Activated CD4-positive, alpha-beta T cell treated with anti-CD3 and anti-CD28 coated beads for 48 hours (primary cell): ENCODE data around the gene IRF2BP1.
"Not testable (repeated sequence)": the region's sequence is repeated elsewhere in the genome, so short reads cannot be mapped to it uniquely, and the experiment has no call there.

ENCODE experiments used
- DNase-seq: peaks from one replicate; pipeline ENCODE4 v3.0.0-alpha.2; 2020

IRF2BP1 gene

GRCh38 chr19:45881082-45881908 is 4.6 kb downstream of the IRF2BP1 start:
- no peak for DNase-seq

- no peak for DNase-seq
These were observed 6.0 kb downstream of the IRF2BP1 start for GRCh38 chr19:45879971-45880370.

- no peak for DNase-seq
These were observed 6.9 kb downstream of the IRF2BP1 start for GRCh38 chr19:45879055-45879454.

GRCh38 chr19:45878043-45878794 is 7.7 kb downstream of the IRF2BP1 start:
- peak; percentile 56 for DNase-seq

GRCh38 chr19:45876411-45877197 is 9.3 kb downstream of the IRF2BP1 start:
- peak; percentile 64 for DNase-seq

- DNase-seq, result no peak
These were observed 9.9 kb downstream of the IRF2BP1 start for GRCh38 chr19:45876161-45876410.

GRCh38 chr19:45874620-45874966 is 11.3 kb downstream of the IRF2BP1 start:
- no peak for DNase-seq

GRCh38 chr19:45873219-45873772 is 12.6 kb downstream of the IRF2BP1 start:
- DNase-seq, result no peak

- DNase-seq, result no peak
These were observed 13.6 kb downstream of the IRF2BP1 start for GRCh38 chr19:45872095-45872919.

GRCh38 chr19:45870798-45871197 is 15.1 kb downstream of the IRF2BP1 start:
- no peak for DNase-seq

- not testable (repeated sequence) for DNase-seq
These were observed 18.7 kb downstream of the IRF2BP1 start for GRCh38 chr19:45867241-45867640.

- no peak for DNase-seq
These were observed 19.4 kb downstream of the IRF2BP1 start for GRCh38 chr19:45866400-45867176.

GRCh38 chr19:45865269-45865948 is 20.5 kb downstream of the IRF2BP1 start:
- DNase-seq, result no peak

GRCh38 chr19:45864629-45865082 is 21.3 kb downstream of the IRF2BP1 start:
- DNase-seq, result no peak

- DNase-seq, result peak; percentile 68
These were observed 21.9 kb downstream of the IRF2BP1 start, which contains the start of gene FOXA3 for GRCh38 chr19:45863840-45864628. FOXA3 (plus strand) TSS chr19:45864326; CDS start chr19:45864457, 131 bp downstream.

- DNase-seq, result no peak
These were observed 22.6 kb downstream of the IRF2BP1 start for GRCh38 chr19:45863335-45863839.

GRCh38 chr19:45862564-45863334 is 23.2 kb downstream of the IRF2BP1 start, which contains the start of gene SYMPK:
SYMPK (minus strand) TSS chr19:45863147; CDS start chr19:45854495, 8,652 bp downstream.
- peak; percentile 99 for DNase-seq

- DNase-seq, result no peak
These were observed 23.7 kb downstream of the IRF2BP1 start for GRCh38 chr19:45862271-45862563.
